ENCODE results near the gene GPBP1L1. TPM values are rescaled to one million over a fixed set of nuclear protein-coding genes. Genes with fewer than 3 reads are reported as not detected.
A peak's percentile ranks its signal among the peaks of the same experiment; 100 is the strongest.

Gene GPBP1L1
- total and polyA plus RNA-seq, 8 donors = 21.9 to 84.3 (median 53.7) TPM

GRCh38 chr1:45589861-45590260 is 96.5 kb downstream of the GPBP1L1 start:
- Histone ChIP-seq H3K9me3 (no peaks in the 10 kb centered on the region), H3K4me3 (peak overlapping the region in 1 of 4 donors; percentile 18), H3K4me1 (peaks cover 0 to 22% (median 4%) of the 10 kb centered on the region in 3 donors), H3K27ac (no peak overlapping the region), H3K36me3 (no peaks in the 10 kb centered on the region), H3K27me3 (no peaks in the 10 kb centered on the region)
- 10 to 25% methylated on average over 1 of the region's 1 CpG for WGBS, 2 donors
- ATAC-seq (peak; percentile 10 to 17 (median 12)), DNase-seq (no peak), FAIRE-seq (no peak)
- no peak for TF ChIP-seq CTCF (IDR thresholded peaks at IDR 0.05)
- intact Hi-C loops (cut with DNase I) = no loop called here

- 75 to 79% methylated on average over 4 of the region's 4 CpGs for WGBS, 2 donors
- no peak overlapping the region for H3K4me3 ChIP-seq
- no peaks in the 10 kb centered on the region for H3K9me3 ChIP-seq
- no peak for TF ChIP-seq CTCF (IDR thresholded peaks at IDR 0.05)
- peaks cover 0 to 22% (median 4%) of the 10 kb centered on the region in 3 donors for H3K4me1 ChIP-seq
- no peak for ATAC-seq
- no peak for FAIRE-seq
- no peaks in the 10 kb centered on the region for H3K36me3 ChIP-seq
- DNase-seq = no peak
- H3K27me3 ChIP-seq = no peaks in the 10 kb centered on the region
- intact Hi-C loops (cut with DNase I) = no loop called here
- no peak overlapping the region for H3K27ac ChIP-seq
Measured at GRCh38 chr1:45586769-45587168, 99.6 kb downstream of the GPBP1L1 start.

- FAIRE-seq (no peak), ATAC-seq (no peak), DNase-seq (no peak)
- Histone ChIP-seq H3K27ac (peak overlapping the region in 1 of 4 donors; percentile 79), H3K4me1 (peaks cover 0 to 17% (median under 1%) of the 10 kb centered on the region in 3 donors), H3K27me3 (no peaks in the 10 kb centered on the region), H3K4me3 (peak overlapping the region in 2 of 4 donors; percentile 96 to 99), H3K9me3 (no peaks in the 10 kb centered on the region), H3K36me3 (no peaks in the 10 kb centered on the region)
- no peak for TF ChIP-seq CTCF (IDR thresholded peaks at IDR 0.05)
- 39 to 44% methylated on average over 7 of the region's 7 CpGs for WGBS, 2 donors
- intact Hi-C loops (cut with DNase I) = no loop called here
Measured at GRCh38 chr1:45585496-45586075, 100.7 kb downstream of the GPBP1L1 start.

- no peaks in the 10 kb centered on the region for H3K36me3 ChIP-seq
- ATAC-seq = no peak
- no peak for TF ChIP-seq CTCF (IDR thresholded peaks at IDR 0.05)
- 0 to 1% methylated on average over 5 of the region's 5 CpGs for WGBS, 2 donors
- no peak for DNase-seq
- intact Hi-C loops (cut with DNase I) = no loop called here
- H3K27ac ChIP-seq = peak overlapping the region; percentile 79 to 92 (median 89)
- no peaks in the 10 kb centered on the region for H3K9me3 ChIP-seq
- no peaks in the 10 kb centered on the region for H3K27me3 ChIP-seq
- no peak for FAIRE-seq
- H3K4me3 ChIP-seq = peak overlapping the region; percentile 87 to 99 (median 95)
- peaks cover 0 to 17% (median 0%) of the 10 kb centered on the region in 3 donors for H3K4me1 ChIP-seq
Measured at GRCh38 chr1:45585110-45585426, 101.3 kb downstream of the GPBP1L1 start.

- H3K9me3 ChIP-seq = no peaks in the 10 kb centered on the region
- no peaks in the 10 kb centered on the region for H3K36me3 ChIP-seq
- WGBS, 2 donors = 0 to 1% methylated on average over 57 to 59 of the region's 59 CpGs
- H3K27ac ChIP-seq = peak overlapping the region; percentile 79 to 92 (median 89)
- peak overlapping the region; percentile 87 to 99 (median 95) for H3K4me3 ChIP-seq
- no peak for TF ChIP-seq CTCF (IDR thresholded peaks at IDR 0.05)
- intact Hi-C loops (cut with DNase I) = no loop called here
- peak; percentile 78 to 90 (median 82) for ATAC-seq
- FAIRE-seq = no peak
- H3K4me1 ChIP-seq = peaks cover 0 to 17% (median 0%) of the 10 kb centered on the region in 3 donors
- no peaks in the 10 kb centered on the region for H3K27me3 ChIP-seq
- DNase-seq = peak; percentile 82 to 93 (median 89)
Measured at GRCh38 chr1:45584351-45585109, 101.8 kb downstream of the GPBP1L1 start.

All from pancreas (tissue), 10 donors.